GM12864 (cell line): Measurements from ENCODE around the gene KDM4B.

ENCODE experiments used
- DNase-seq: peaks from one replicate; pipeline ENCODE4 v3.0.0-alpha.2; 2011; ENCODE audit warnings: low read depth
- H3K4me3 ChIP-seq: 2 replicates; pipeline ENCODE4 v1.5.1; 2011; ENCODE audit warnings: mild to moderate bottlenecking, low read depth, low read length, control low read depth
- CTCF ChIP-seq: IDR thresholded peaks from 2 replicates; pipeline ENCODE4 v1.5.1; 2011; ENCODE audit warnings: low read depth, mild to moderate bottlenecking, moderate library complexity, low read length, control low read depth, inconsistent platforms; ENCODE audit errors: missing control alignments

KDM4B gene

GRCh38 chr19:5075597-5075996 is 106.7 kb downstream of the KDM4B start:
- TF ChIP-seq CTCF: no peak
- no peak overlapping the region for H3K4me3 ChIP-seq

GRCh38 chr19:5076440-5077208 is 107.7 kb downstream of the KDM4B start:
- no peak overlapping the region for H3K4me3 ChIP-seq
- DNase-seq: no peak
- TF ChIP-seq CTCF: no peak

More at GRCh38 chr19:5075597-5075996, 106.7 kb downstream of the KDM4B start:
- no peak for DNase-seq

- H3K4me3 ChIP-seq: no peak overlapping the region
- TF ChIP-seq CTCF: no peak
- no peak for DNase-seq
Observed at GRCh38 chr19:5077209-5077515, 108.2 kb downstream of the KDM4B start.

GRCh38 chr19:5078182-5078581 is 109.3 kb downstream of the KDM4B start:
- H3K4me3 ChIP-seq: no peak overlapping the region
- no peak for DNase-seq
- no peak for TF ChIP-seq CTCF

- H3K4me3 ChIP-seq: no peak overlapping the region
- TF ChIP-seq CTCF: no peak
- DNase-seq: no peak
Observed at GRCh38 chr19:5078666-5079065, 109.8 kb downstream of the KDM4B start.

GRCh38 chr19:5079071-5079774 is 110.3 kb downstream of the KDM4B start:
- no peak overlapping the region for H3K4me3 ChIP-seq
- no peak for DNase-seq
- TF ChIP-seq CTCF: no peak
